Measurements from ENCODE around the gene PGLYRP1.

The PGLYRP1 gene

DNA sequence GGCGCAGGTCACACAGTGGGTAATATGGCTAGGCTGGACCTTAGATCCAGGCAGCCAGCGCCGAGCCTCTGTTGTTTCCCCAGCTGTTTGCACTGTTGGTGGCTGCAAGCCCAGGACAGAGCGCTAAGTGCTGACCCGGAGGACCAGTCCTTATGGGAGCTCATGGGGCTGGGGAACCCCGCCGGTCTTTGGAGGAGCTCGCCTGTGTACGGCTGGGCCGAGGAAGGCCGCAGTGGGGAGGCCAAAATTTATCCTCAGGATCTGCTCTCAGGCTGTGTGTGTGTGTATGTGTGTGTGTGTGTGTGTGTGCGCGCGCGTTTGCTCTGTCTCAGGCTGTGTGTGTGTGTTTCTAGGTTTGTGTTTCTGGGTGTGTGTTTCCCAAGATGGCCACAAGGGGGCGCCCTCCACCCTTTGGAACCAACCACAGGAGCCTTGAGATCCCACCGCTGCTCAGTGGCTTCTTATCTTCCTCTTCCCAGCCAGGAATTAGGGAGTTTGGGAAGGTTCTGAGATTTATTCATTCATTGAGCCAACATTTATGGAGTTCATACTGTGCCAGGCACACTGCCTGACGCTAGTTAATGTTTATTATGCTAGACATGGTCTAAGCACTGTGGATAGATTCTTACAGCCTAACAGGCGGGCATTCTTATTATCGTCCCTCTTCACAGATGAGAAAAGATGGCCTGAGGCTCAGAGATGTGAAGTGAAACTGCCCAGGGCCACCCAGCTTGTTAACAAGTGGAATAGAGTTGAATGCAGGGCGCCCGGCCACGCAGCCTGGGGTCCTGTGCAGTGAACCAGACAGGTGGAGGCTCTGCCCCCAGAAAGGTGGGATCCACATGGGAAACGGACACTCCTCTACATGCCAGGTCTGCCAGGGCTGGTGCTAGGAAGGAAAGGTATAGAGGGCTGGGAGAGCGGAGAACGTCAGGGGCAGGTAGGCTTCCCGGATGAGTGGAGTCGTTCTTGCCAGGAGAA is 13.0 kb downstream of the PGLYRP1 start:
- peak; percentile 62 for DNase-seq (ENCODE audit: low read depth, low spot score)
- TF ChIP-seq CTCF (IDR thresholded peaks at IDR 0.05; ENCODE audit: low read depth, low read length) = peak; percentile 89
- H3K4me3 ChIP-seq (ENCODE audit: low read depth, low read length) = no peak overlapping the region
- in situ Hi-C loops (cut with HindIII; ENCODE audit: low sequenced_read_pairs) = no loop called here

- H3K4me3 ChIP-seq (ENCODE audit: low read depth, low read length) = no peak overlapping the region
- in situ Hi-C loops (cut with HindIII; ENCODE audit: low sequenced_read_pairs) = no loop called here
- no peak for DNase-seq (ENCODE audit: low read depth, low spot score)
- TF ChIP-seq CTCF (IDR thresholded peaks at IDR 0.05; ENCODE audit: low read depth, low read length) = no peak
Measured at GRCh38 chr19:46006411-46006810, 16.4 kb downstream of the PGLYRP1 start.

- H3K4me3 ChIP-seq (ENCODE audit: low read depth, low read length) = no peak overlapping the region
- in situ Hi-C loops (cut with HindIII; ENCODE audit: low sequenced_read_pairs) = no loop called here
- TF ChIP-seq CTCF (IDR thresholded peaks at IDR 0.05; ENCODE audit: low read depth, low read length) = no peak
- DNase-seq (ENCODE audit: low read depth, low spot score) = no peak
Measured at GRCh38 chr19:46002678-46003275, 20.1 kb downstream of the PGLYRP1 start.

GRCh38 chr19:46000491-46001246 is 22.2 kb downstream of the PGLYRP1 start:
- peak overlapping the region; percentile 29 for H3K4me3 ChIP-seq (ENCODE audit: low read depth, low read length)
- DNase-seq (ENCODE audit: low read depth, low spot score) = no peak
- no peak for TF ChIP-seq CTCF (IDR thresholded peaks at IDR 0.05; ENCODE audit: low read depth, low read length)
- in situ Hi-C loops (cut with HindIII; ENCODE audit: low sequenced_read_pairs) = no loop called here

DNA sequence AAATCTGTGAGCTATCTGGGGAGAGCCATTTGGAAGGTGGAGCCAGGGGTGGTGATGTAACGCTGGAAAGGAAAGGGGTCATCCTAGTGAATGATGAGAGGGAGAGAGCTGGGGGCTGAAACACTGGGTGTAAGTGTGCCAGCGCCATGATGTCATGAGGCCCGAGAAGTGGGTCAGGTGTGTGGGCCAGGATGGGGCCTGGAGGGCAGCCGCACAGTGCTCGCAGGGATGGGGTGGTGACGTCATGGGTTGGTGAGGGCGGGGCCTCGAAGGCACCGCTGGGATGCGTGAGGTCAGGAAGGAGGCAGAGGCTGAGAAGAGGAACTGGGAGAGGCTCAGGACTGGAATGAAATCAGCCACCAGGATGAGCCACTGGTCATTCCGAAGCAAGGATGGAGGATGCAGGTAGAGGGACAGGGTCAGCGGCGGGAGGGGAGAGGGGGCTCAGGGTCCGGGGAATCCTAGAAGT is 23.2 kb downstream of the PGLYRP1 start:
- TF ChIP-seq CTCF (IDR thresholded peaks at IDR 0.05; ENCODE audit: low read depth, low read length) = no peak
- peak overlapping the region; percentile 8 for H3K4me3 ChIP-seq (ENCODE audit: low read depth, low read length)
- no peak for DNase-seq (ENCODE audit: low read depth, low spot score)
- in situ Hi-C loops (cut with HindIII; ENCODE audit: low sequenced_read_pairs) = no loop called here

GRCh38 chr19:45998834-45999233 is 24.0 kb downstream of the PGLYRP1 start:
- in situ Hi-C loops (cut with HindIII; ENCODE audit: low sequenced_read_pairs) = no loop called here
- TF ChIP-seq CTCF (IDR thresholded peaks at IDR 0.05; ENCODE audit: low read depth, low read length) = no peak
- DNase-seq (ENCODE audit: low read depth, low spot score) = no peak
- no peak overlapping the region for H3K4me3 ChIP-seq (ENCODE audit: low read depth, low read length)

All from astrocyte of the spinal cord (primary cell).